Activated T-helper 1 cell treated with anti-CD3 and anti-CD28 coated beads, Interleukin-12 subunit alpha, Interleukin-12 subunit beta, Interleukin-2, Interleukin-4 antibody, amounts not matched to agents 30 ng/mL and 10 ng/mL and 1 ng/mL, durations not matched to agents 14 hours and 24 hours and 36 hours (primary cell): ENCODE results near the gene INPP5A. TPM values are rescaled to one million over a fixed set of nuclear protein-coding genes. Genes with fewer than 3 reads are reported as not detected.

Experiments
- DNase-seq: peaks from one replicate; pipeline ENCODE4 v3.0.0; 2021; ENCODE audit warnings: low spot score
- H3K27ac Mint-ChIP-seq: one replicate; pipeline ENCODE4 v1.8.0; 2021; ENCODE audit warnings: mild to moderate bottlenecking, mixed read lengths
- H3K27me3 Mint-ChIP-seq: one replicate; pipeline ENCODE4 v1.8.0; 2022; ENCODE audit warnings: mild to moderate bottlenecking, moderate library complexity, mixed read lengths; ENCODE audit not compliant: insufficient read depth
- H3K36me3 Mint-ChIP-seq: one replicate; pipeline ENCODE4 v1.8.0; 2021; ENCODE audit warnings: low read depth, mixed read lengths
- H3K4me1 Mint-ChIP-seq: one replicate; pipeline ENCODE4 v1.8.0; 2021; ENCODE audit warnings: low read depth, mixed read lengths
- H3K4me3 Mint-ChIP-seq: one replicate; pipeline ENCODE4 v1.8.0; 2021; ENCODE audit warnings: mild to moderate bottlenecking, moderate library complexity, mixed read lengths
- H3K9me3 Mint-ChIP-seq: one replicate; pipeline ENCODE4 v1.8.0; 2021; ENCODE audit warnings: mixed read lengths
- intact Hi-C: fragments of 100-400 bp; cut with micrococcal nuclease; formaldehyde crosslinking; loops from one replicate; pipeline ENCODE4 v1.15.1; 2024
- total RNA-seq: library from RNA; stranded (reverse); gene quantifications from 2 replicates; pipeline ENCODE4 v1.2.3, GENCODE V29; 2022

Gene INPP5A
- total RNA-seq, 1 donor from 2014 or later: 13.4 TPM

- H3K36me3 Mint-ChIP-seq: no peaks in the 10 kb centered on the region
- H3K4me3 Mint-ChIP-seq: no peak overlapping the region
- intact Hi-C loops: loop anchor here (10.0 kb wide), 1 partner anchor 144 kb away; no protein-coding TSS in a partner anchor
- no peaks in the 10 kb centered on the region for H3K27me3 Mint-ChIP-seq
- no peaks in the 10 kb centered on the region for H3K9me3 Mint-ChIP-seq
- no peak overlapping the region for H3K27ac Mint-ChIP-seq
- DNase-seq: no peak
- no peaks in the 10 kb centered on the region for H3K4me1 Mint-ChIP-seq
Observed at GRCh38 chr10:132798876-132799275, 261.3 kb downstream of the INPP5A start.

- Mint-ChIP-seq H3K36me3 (no peaks in the 10 kb centered on the region), H3K27ac (no peak overlapping the region), H3K27me3 (no peaks in the 10 kb centered on the region), H3K4me1 (no peaks in the 10 kb centered on the region), H3K4me3 (no peak overlapping the region), H3K9me3 (no peaks in the 10 kb centered on the region)
- no peak for DNase-seq
- intact Hi-C loops: loop anchor here (10.0 kb wide), 1 partner anchor 145 kb away; no protein-coding TSS in a partner anchor
Observed at GRCh38 chr10:132799865-132800264, 262.3 kb downstream of the INPP5A start.

- Mint-ChIP-seq H3K27me3 (no peaks in the 10 kb centered on the region), H3K4me1 (no peaks in the 10 kb centered on the region)
Observed at GRCh38 chr10:132802048-132802447, 264.5 kb downstream of the INPP5A start.

GRCh38 chr10:132802694-132803320 lies 265.2 kb downstream of the INPP5A start:
- DNase-seq: no peak
- Mint-ChIP-seq H3K4me3 (no peak overlapping the region), H3K27ac (no peak overlapping the region), H3K9me3 (no peaks in the 10 kb centered on the region), H3K27me3 (no peaks in the 10 kb centered on the region), H3K4me1 (no peaks in the 10 kb centered on the region), H3K36me3 (no peaks in the 10 kb centered on the region)
- intact Hi-C loops: no loop called here

More at GRCh38 chr10:132802048-132802447, 264.5 kb downstream of the INPP5A start:
- intact Hi-C loops: no loop called here
- Mint-ChIP-seq H3K27ac (no peak overlapping the region), H3K4me3 (no peak overlapping the region), H3K36me3 (no peaks in the 10 kb centered on the region), H3K9me3 (no peaks in the 10 kb centered on the region)
- no peak for DNase-seq

GRCh38 chr10:132803416-132804210 lies 266.0 kb downstream of the INPP5A start:
- Mint-ChIP-seq H3K4me1 (no peaks in the 10 kb centered on the region), H3K9me3 (no peaks in the 10 kb centered on the region), H3K27me3 (no peaks in the 10 kb centered on the region), H3K4me3 (no peak overlapping the region), H3K27ac (no peak overlapping the region), H3K36me3 (no peaks in the 10 kb centered on the region)
- intact Hi-C loops: no loop called here
- no peak for DNase-seq

- H3K4me3 Mint-ChIP-seq: no peak overlapping the region
- intact Hi-C loops: no loop called here
- DNase-seq: no peak
Observed at GRCh38 chr10:132804287-132804686, 266.7 kb downstream of the INPP5A start.

GRCh38 chr10:132804785-132805426 lies 267.3 kb downstream of the INPP5A start:
- H3K4me3 Mint-ChIP-seq: no peak overlapping the region
- H3K36me3 Mint-ChIP-seq: no peaks in the 10 kb centered on the region
- no peak overlapping the region for H3K27ac Mint-ChIP-seq
- H3K27me3 Mint-ChIP-seq: no peaks in the 10 kb centered on the region
- no peak for DNase-seq
- intact Hi-C loops: no loop called here
- no peaks in the 10 kb centered on the region for H3K4me1 Mint-ChIP-seq
- no peaks in the 10 kb centered on the region for H3K9me3 Mint-ChIP-seq

More at GRCh38 chr10:132804287-132804686, 266.7 kb downstream of the INPP5A start:
- Mint-ChIP-seq H3K4me1 (no peaks in the 10 kb centered on the region), H3K27ac (no peak overlapping the region), H3K9me3 (no peaks in the 10 kb centered on the region), H3K36me3 (no peaks in the 10 kb centered on the region), H3K27me3 (no peaks in the 10 kb centered on the region)

- no peak overlapping the region for H3K27ac Mint-ChIP-seq
- no peaks in the 10 kb centered on the region for H3K36me3 Mint-ChIP-seq
- no peak for DNase-seq
- no peaks in the 10 kb centered on the region for H3K4me1 Mint-ChIP-seq
- no peak overlapping the region for H3K4me3 Mint-ChIP-seq
- no peaks in the 10 kb centered on the region for H3K9me3 Mint-ChIP-seq
- intact Hi-C loops: no loop called here
- H3K27me3 Mint-ChIP-seq: no peaks in the 10 kb centered on the region
Observed at GRCh38 chr10:132805599-132805998, 268.0 kb downstream of the INPP5A start.

- DNase-seq: no peak
- Mint-ChIP-seq H3K9me3 (no peaks in the 10 kb centered on the region), H3K4me3 (no peak overlapping the region), H3K27ac (no peak overlapping the region), H3K4me1 (no peaks in the 10 kb centered on the region), H3K27me3 (no peaks in the 10 kb centered on the region), H3K36me3 (no peaks in the 10 kb centered on the region)
- intact Hi-C loops: no loop called here
Observed at GRCh38 chr10:132806110-132806509, 268.5 kb downstream of the INPP5A start.

- intact Hi-C loops: no loop called here
- no peaks in the 10 kb centered on the region for H3K27me3 Mint-ChIP-seq
- no peak overlapping the region for H3K4me3 Mint-ChIP-seq
- H3K36me3 Mint-ChIP-seq: no peaks in the 10 kb centered on the region
- H3K9me3 Mint-ChIP-seq: no peaks in the 10 kb centered on the region
- H3K27ac Mint-ChIP-seq: no peak overlapping the region
- no peaks in the 10 kb centered on the region for H3K4me1 Mint-ChIP-seq
- no peak for DNase-seq
Observed at GRCh38 chr10:132806561-132807003, 269.0 kb downstream of the INPP5A start.

GRCh38 chr10:132807621-132808049 lies 270.0 kb downstream of the INPP5A start:
- intact Hi-C loops: no loop called here
- Mint-ChIP-seq H3K27ac (no peak overlapping the region), H3K4me1 (no peaks in the 10 kb centered on the region), H3K36me3 (no peaks in the 10 kb centered on the region), H3K27me3 (no peaks in the 10 kb centered on the region), H3K9me3 (no peaks in the 10 kb centered on the region), H3K4me3 (no peak overlapping the region)
- no peak for DNase-seq

GRCh38 chr10:132808383-132809231 lies 271.0 kb downstream of the INPP5A start:
- Mint-ChIP-seq H3K27ac (no peak overlapping the region), H3K4me3 (no peak overlapping the region), H3K36me3 (no peaks in the 10 kb centered on the region), H3K9me3 (no peaks in the 10 kb centered on the region), H3K27me3 (no peaks in the 10 kb centered on the region), H3K4me1 (no peaks in the 10 kb centered on the region)
- intact Hi-C loops: no loop called here
- DNase-seq: no peak
